Transverse colon (tissue), 4 donors: Measurements from ENCODE around the gene BANP. TPM values are rescaled to one million over a fixed set of nuclear protein-coding genes. Genes with fewer than 3 reads are reported as not detected.
"Not testable (repeated sequence)": the region's sequence is repeated elsewhere in the genome, so short reads cannot be mapped to it uniquely, and the experiment has no call there.

Source experiments
- DNase-seq: peaks from one replicate; pipeline ENCODE4 v3.0.0-alpha.2; 2019
- H3K27ac ChIP-seq, 4 donors: fragments of 200-600 bp; sonication (generic); 2 replicates each; pipeline ENCODE4 v1.5.1; 2016 to 2018; ENCODE audit warnings: inconsistent platforms in 4 of 4
- H3K27me3 ChIP-seq: fragments of 200-600 bp; sonication (generic); 2 replicates; pipeline ENCODE4 v1.5.1; 2017; ENCODE audit warnings: inconsistent platforms
- H3K36me3 ChIP-seq, 4 donors: fragments of 200-600 bp; sonication (generic); 2 replicates each; pipeline ENCODE4 v1.5.1; 2017 to 2019; ENCODE audit warnings: inconsistent platforms in 4 of 4
- H3K4me1 ChIP-seq, 4 donors: fragments of 200-600 bp; sonication (generic); 2 replicates each; pipeline ENCODE4 v1.5.1; 2017 to 2020; ENCODE audit warnings: inconsistent platforms in 4 of 4
- H3K4me3 ChIP-seq, 4 donors: fragments of 200-600 bp; sonication (generic); 1 replicate in 1 of 4; 2 replicates in 3 of 4; pipeline versions ENCODE4 v1.5.1 to v1.6.1; 2017 to 2019; ENCODE audit warnings: inconsistent platforms in 4 of 4
- H3K9me3 ChIP-seq, 2 donors: fragments of 200-600 bp; sonication (generic); 2 replicates each; pipeline ENCODE4 v1.5.1; 2017 to 2019; ENCODE audit warnings: inconsistent platforms in 2 of 2
- CTCF ChIP-seq, 5 experiments: fragments of 200-600 bp in 3 of 5; fragments of 450-650 bp in 2 of 5; sonication (generic) in 3 of 5; IDR thresholded peaks; 1 replicate in 2 of 5; 2 replicates in 3 of 5; pipeline ENCODE4 v1.5.1; 2016 to 2017; ENCODE audit warnings: antibody characterized with exemption in 5 of 5, inconsistent platforms in 3 of 5, mild to moderate bottlenecking in 2 of 5, moderate library complexity in 1 of 5
- EP300 ChIP-seq: sonication (generic); formaldehyde crosslinking; IDR thresholded peaks from one replicate; pipeline ENCODE4 v1.6.1; 2017; ENCODE audit warnings: antibody characterized with exemption, low read depth
- POLR2A ChIP-seq: fragments of 450-650 bp; IDR thresholded peaks from one replicate; pipeline ENCODE4 v1.6.1; 2016; ENCODE audit warnings: antibody characterized with exemption, mild to moderate bottlenecking, moderate library complexity
- POLR2AphosphoS5 ChIP-seq, 3 donors: sonication (generic); formaldehyde crosslinking; IDR thresholded peaks; one replicate each; pipeline ENCODE4 v1.6.1; 2016; ENCODE audit warnings: antibody characterized with exemption in 3 of 3
- WGBS, 2 donors: methylation state at CpG; one replicate each; pipeline ENCODE4 v1.1.5; 2018; ENCODE audit warnings: low coverage in 1 of 2; 5-methylcytosine and 5-hydroxymethylcytosine counted together
- in situ Hi-C, 4 donors: fragments of 200-750 bp; cut with MboI; loops; one replicate each; pipeline versions ENCODE4 v1.15.0 to v1.15.1; 2017; ENCODE audit warnings: low sequenced_read_pairs in 3 of 4, low pct_ligation_motif_present in 1 of 4, low pct_unique_long_range_greater_than_20kb in 1 of 4
- intact Hi-C: fragments of 100-400 bp; cut with DNase I; formaldehyde crosslinking; loops from one replicate; pipeline ENCODE4 v1.15.1; 2023; ENCODE audit warnings: low total_unique reads
- total RNA-seq, 4 donors: library from RNA; depleted of rRNA; stranded (reverse); fragments of >200 nt; gene quantifications; one replicate each; pipeline ENCODE4 v1.1.0, GENCODE V29; 2016

BANP gene
- total RNA-seq, 4 donors from 2014 or later, result 15.3 to 25.1 (median 18.7) TPM

- no peak for DNase-seq
- no peak for TF ChIP-seq POLR2A
- no peaks in the 10 kb centered on the region for H3K36me3 ChIP-seq
- H3K4me1 ChIP-seq, result peaks cover 0 to 5% (median 0%) of the 10 kb centered on the region in 4 donors
- intact Hi-C loops, result no loop called here
- H3K9me3 ChIP-seq, result no peaks in the 10 kb centered on the region
- 81 to 100% methylated on average over 1 to 16 of the region's 16 CpGs for WGBS, 2 donors
- no peak overlapping the region for H3K27ac ChIP-seq
- in situ Hi-C loops, result no loop called here
- H3K4me3 ChIP-seq, result no peak overlapping the region
- peaks cover 4% of the 10 kb centered on the region for H3K27me3 ChIP-seq
Measured at GRCh38 chr16:88087517-88087877, 136.3 kb downstream of the BANP start.

GRCh38 chr16:88088161-88088581 is 136.9 kb downstream of the BANP start:
- in situ Hi-C loops, result no loop called here
- WGBS, 2 donors, result 61% methylated on average over 20 of the region's 20 CpGs; no CpG with 5 or more reads in 1 of the 2 donors

GRCh38 chr16:88088611-88089010 is 137.4 kb downstream of the BANP start:
- 73% methylated on average over 10 of the region's 10 CpGs; no CpG with 5 or more reads in 1 of the 2 donors for WGBS, 2 donors
- in situ Hi-C loops, H3K9me3 ChIP-seq, H3K36me3 ChIP-seq, H3K4me1 ChIP-seq, H3K4me3 ChIP-seq, H3K27ac ChIP-seq, DNase-seq, intact Hi-C loops, H3K27me3 ChIP-seq: not testable (repeated sequence)

More at GRCh38 chr16:88088161-88088581, 136.9 kb downstream of the BANP start:
- Histone ChIP-seq H3K9me3 (no peaks in the 10 kb centered on the region), H3K27me3 (peaks cover 4% of the 10 kb centered on the region), H3K27ac (no peak overlapping the region), H3K4me1 (peaks cover 0 to 5% (median 0%) of the 10 kb centered on the region in 4 donors), H3K36me3 (no peaks in the 10 kb centered on the region), H3K4me3 (no peak overlapping the region)
- TF ChIP-seq CTCF (IDR thresholded peaks at IDR 0.05) (no peak), POLR2AphosphoS5 (IDR thresholded peaks at IDR 0.05) (no peak), POLR2A (no peak), EP300 (no peak)
- intact Hi-C loops, result no loop called here
- DNase-seq, result no peak

DNA sequence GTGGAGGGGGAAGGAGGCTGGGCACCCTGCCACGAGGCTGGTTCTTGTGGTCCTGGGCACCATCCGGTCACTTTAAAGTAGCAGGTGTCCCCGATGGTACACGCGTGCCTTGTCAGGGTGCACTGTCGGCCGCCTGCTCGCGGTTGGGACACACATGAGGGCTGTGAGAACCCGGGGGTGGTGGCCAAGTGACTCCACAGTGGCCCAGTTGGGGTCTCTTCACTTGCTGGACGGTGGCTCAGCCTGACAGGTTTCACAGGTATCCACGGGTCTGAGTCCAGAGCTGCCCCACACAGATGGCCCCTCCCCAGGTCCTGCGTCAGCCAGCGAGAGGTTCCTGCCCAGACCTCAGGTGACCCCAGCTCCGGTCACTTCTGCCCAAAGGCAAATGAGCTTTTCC is 137.8 kb downstream of the BANP start:
- H3K4me3 ChIP-seq, H3K9me3 ChIP-seq, H3K27ac ChIP-seq, in situ Hi-C loops, intact Hi-C loops, H3K4me1 ChIP-seq, H3K36me3 ChIP-seq, H3K27me3 ChIP-seq, DNase-seq: not testable (repeated sequence)
- WGBS, 2 donors, result 86% methylated on average over 14 of the region's 15 CpGs; no CpG with 5 or more reads in 1 of the 2 donors

- intact Hi-C loops, H3K4me1 ChIP-seq, DNase-seq, H3K27ac ChIP-seq, in situ Hi-C loops, H3K27me3 ChIP-seq, H3K36me3 ChIP-seq, H3K4me3 ChIP-seq, H3K9me3 ChIP-seq: not testable (repeated sequence)
- WGBS, 2 donors, result 72% methylated on average over 22 of the region's 23 CpGs; no CpG with 5 or more reads in 1 of the 2 donors
Measured at GRCh38 chr16:88089632-88090376, 138.6 kb downstream of the BANP start.

- H3K4me1 ChIP-seq, H3K4me3 ChIP-seq, DNase-seq, H3K27ac ChIP-seq, H3K36me3 ChIP-seq, intact Hi-C loops, H3K9me3 ChIP-seq, H3K27me3 ChIP-seq, in situ Hi-C loops: not testable (repeated sequence)
- 65% methylated on average over 38 of the region's 38 CpGs; no CpG with 5 or more reads in 1 of the 2 donors for WGBS, 2 donors
Measured at GRCh38 chr16:88090377-88091175, 139.3 kb downstream of the BANP start.

DNA sequence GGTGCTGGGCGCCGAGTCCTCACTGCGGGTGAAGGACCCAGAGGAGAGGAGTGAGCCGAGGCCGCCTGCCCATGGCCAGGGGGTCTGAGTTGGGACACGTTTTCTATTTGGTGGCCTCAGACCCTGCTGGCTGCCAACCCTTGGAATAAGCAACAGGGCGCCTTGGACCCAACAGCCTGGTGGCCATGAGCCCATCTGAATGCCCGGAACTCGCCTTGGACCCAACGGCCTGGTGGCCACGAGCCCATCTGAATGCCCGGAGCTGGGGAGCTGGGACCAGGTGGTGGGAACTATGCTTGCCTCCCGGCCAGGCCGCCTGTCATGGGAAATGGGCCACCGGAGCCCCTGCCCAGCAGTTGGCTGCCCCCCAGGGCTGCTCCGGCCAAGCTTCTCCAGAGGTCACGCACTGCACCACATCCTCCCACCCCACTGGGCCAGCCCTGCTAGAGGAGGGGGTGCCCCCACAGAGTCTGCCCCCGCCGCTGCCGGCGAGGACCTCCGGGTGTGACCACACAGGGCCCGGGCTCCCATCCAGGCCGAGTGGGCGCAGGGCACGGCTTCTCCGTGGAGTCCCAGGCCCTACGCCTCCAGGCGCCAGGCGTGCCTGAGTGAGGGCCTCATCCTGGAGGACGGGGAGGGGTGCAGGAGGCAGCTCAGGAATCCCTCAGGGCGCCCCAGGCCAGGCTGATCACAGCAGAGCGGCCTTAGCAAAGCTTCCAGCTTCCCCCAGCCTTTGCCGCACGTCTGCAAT is 140.2 kb downstream of the BANP start:
- intact Hi-C loops, in situ Hi-C loops, H3K9me3 ChIP-seq, H3K27ac ChIP-seq, H3K4me1 ChIP-seq, H3K4me3 ChIP-seq, H3K27me3 ChIP-seq, DNase-seq, H3K36me3 ChIP-seq: not testable (repeated sequence)
- 66% methylated on average over 24 of the region's 35 CpGs; no CpG with 5 or more reads in 1 of the 2 donors for WGBS, 2 donors

DNA sequence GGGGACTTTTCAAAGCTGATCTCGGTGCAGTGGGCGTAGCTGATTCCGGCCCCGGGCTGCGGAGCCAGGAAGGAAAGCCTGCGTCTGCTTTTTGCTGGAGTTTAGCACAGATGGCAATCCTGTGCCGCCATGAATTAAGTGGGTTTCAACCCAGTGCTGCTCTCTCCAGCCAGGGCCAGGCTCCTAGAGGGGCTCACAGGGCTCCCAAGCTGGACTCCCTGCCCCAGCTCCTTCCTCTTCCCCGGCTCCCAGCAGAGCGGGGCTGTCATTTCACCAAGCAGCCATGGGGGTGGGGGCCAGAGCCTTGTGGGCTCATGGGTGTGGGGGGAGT is 140.7 kb downstream of the BANP start:
- H3K4me1 ChIP-seq, H3K4me3 ChIP-seq, H3K9me3 ChIP-seq, intact Hi-C loops, in situ Hi-C loops, H3K27ac ChIP-seq, DNase-seq, H3K27me3 ChIP-seq, H3K36me3 ChIP-seq: not testable (repeated sequence)
- 50% methylated on average over 7 of the region's 9 CpGs; no CpG with 5 or more reads in 1 of the 2 donors for WGBS, 2 donors
